CD4-positive, alpha-beta memory T cell (primary cell): ENCODE measurements around the gene ST6GALNAC3. TPM values are rescaled to one million over a fixed set of nuclear protein-coding genes. Genes with fewer than 3 reads are reported as not detected.

Source experiments
- CTCF ChIA-PET: fragments of 350-600 bp; sonication (Branson Sonifier 250); formaldehyde crosslinking; loops from one replicate; lab custom pipeline; 2021; ENCODE audit warnings: inconsistent platforms; ENCODE audit not compliant: partially characterized antibody; lab: Charles Lee
- POLR2A ChIA-PET: fragments of 350-600 bp; sonication (Branson Sonifier 250); formaldehyde crosslinking; loops from one replicate; lab custom pipeline; 2021; ENCODE audit not compliant: partially characterized antibody; lab: Charles Lee
- DNase-seq, 5 donors: peaks; one replicate each; pipeline versions ENCODE4 v3.0.0 to v3.0.0-alpha.2; 2020 to 2022; ENCODE audit warnings: mixed read lengths in 1 of 5
- H3K27ac ChIP-seq: one replicate; pipeline ENCODE4 v1.7.0; 2013; ENCODE audit warnings: low read depth, low read length
- H3K27me3 ChIP-seq: 2 replicates; pipeline ENCODE4 v1.7.0; 2013; ENCODE audit warnings: mild to moderate bottlenecking, low read length, moderate library complexity; ENCODE audit not compliant: insufficient read depth
- H3K36me3 ChIP-seq: 2 replicates; pipeline ENCODE4 v1.7.0; 2013; ENCODE audit warnings: mild to moderate bottlenecking, low read length, moderate library complexity; ENCODE audit not compliant: insufficient read depth
- H3K4me1 ChIP-seq: 2 replicates; pipeline ENCODE4 v1.7.0; 2013; ENCODE audit warnings: mild to moderate bottlenecking, low read length, moderate library complexity; ENCODE audit not compliant: insufficient read depth
- H3K4me3 ChIP-seq, 2 donors: one replicate each; pipeline ENCODE4 v1.7.0; 2013; ENCODE audit warnings: low read length in 2 of 2, mild to moderate bottlenecking in 1 of 2
- H3K9me3 ChIP-seq, 2 donors: one replicate each; pipeline ENCODE4 v1.7.0; 2013; ENCODE audit warnings: low read length in 2 of 2, control low read depth in 1 of 2; ENCODE audit not compliant: control insufficient read depth in 1 of 2
- H3K27ac Mint-ChIP-seq, 7 donors: one replicate each; pipeline ENCODE4 v1.8.0; 2020 to 2021; ENCODE audit warnings: mixed read lengths in 7 of 7, mild to moderate bottlenecking in 6 of 7, inconsistent platforms in 3 of 7, moderate library complexity in 3 of 7
- H3K27me3 Mint-ChIP-seq, 2 donors: one replicate each; pipeline ENCODE4 v1.8.0; 2020 to 2021; ENCODE audit warnings: mixed read lengths in 2 of 2
- H3K36me3 Mint-ChIP-seq, 2 donors: one replicate each; pipeline ENCODE4 v1.8.0; 2020 to 2021; ENCODE audit warnings: mixed read lengths in 2 of 2, inconsistent platforms in 1 of 2, mild to moderate bottlenecking in 1 of 2
- H3K4me1 Mint-ChIP-seq, 4 donors: one replicate each; pipeline ENCODE4 v1.8.0; 2020 to 2021; ENCODE audit warnings: mixed read lengths in 4 of 4, mild to moderate bottlenecking in 1 of 4
- H3K4me3 Mint-ChIP-seq, 8 donors: one replicate each; pipeline ENCODE4 v1.8.0; 2020 to 2021; ENCODE audit warnings: mixed read lengths in 8 of 8, mild to moderate bottlenecking in 7 of 8, moderate library complexity in 6 of 8, inconsistent platforms in 3 of 8
- H3K9me3 Mint-ChIP-seq, 8 donors: one replicate each; pipeline ENCODE4 v1.8.0; 2020 to 2021; ENCODE audit warnings: mixed read lengths in 8 of 8, mild to moderate bottlenecking in 5 of 8, inconsistent platforms in 3 of 8, moderate library complexity in 1 of 8
- intact Hi-C: fragments of 100-400 bp; cut with micrococcal nuclease; formaldehyde crosslinking; loops from one replicate; pipeline ENCODE4 v1.15.1; 2023
- polyA plus RNA-seq, 2 donors: library from polyadenylated mRNA; unstranded; fragments of 300-500 nt; fragmentation: Illumina TruSeq; gene quantifications; one replicate each; pipeline ENCODE4 v1.2.3, GENCODE V29; 2021
- total RNA-seq, 2 experiments: library from RNA; stranded (reverse); gene quantifications; one replicate each; pipeline ENCODE4 v1.2.3, GENCODE V29; 2021

The ST6GALNAC3 gene
- total and polyA plus RNA-seq, 4 experiments from 2014 or later = 0.47 to 1.2 (median 1.1) TPM; not detected in 1

DNA sequence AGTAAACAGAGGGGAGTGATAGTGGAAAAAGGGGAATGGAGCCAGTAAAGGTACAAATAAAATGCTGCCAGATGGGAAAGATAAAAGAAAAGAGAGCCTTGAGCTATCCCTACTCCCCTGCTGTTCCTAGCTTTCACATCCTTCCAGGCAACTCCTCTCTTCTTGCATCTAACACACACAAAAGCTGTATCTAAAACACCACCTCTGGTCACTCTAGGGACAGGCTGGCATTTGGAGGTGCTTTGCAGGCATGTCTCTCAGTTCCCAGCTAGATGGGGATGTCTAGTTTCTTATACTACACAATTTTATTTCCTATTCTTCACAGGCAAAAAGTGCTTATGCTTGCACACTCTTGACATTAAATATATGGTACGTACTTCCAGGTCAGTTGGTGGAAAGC lies 607.6 kb downstream of the ST6GALNAC3 start:
- intact Hi-C loops = no loop called here
- Mint-ChIP-seq H3K9me3 (no peaks in the 10 kb centered on the region), H3K27ac (no peak overlapping the region), H3K4me1 (no peaks in the 10 kb centered on the region), H3K4me3 (no peak overlapping the region), H3K27me3 (no peaks in the 10 kb centered on the region), H3K36me3 (no peaks in the 10 kb centered on the region)
- no peak overlapping the region for H3K27ac ChIP-seq
- no peak for DNase-seq
- ChIA-PET CTCF (no interaction called here), POLR2A (no interaction called here)
- no peak overlapping the region for H3K4me3 ChIP-seq
- no peaks in the 10 kb centered on the region for H3K9me3 ChIP-seq
- H3K36me3 ChIP-seq = no peaks in the 10 kb centered on the region
- no peaks in the 10 kb centered on the region for H3K4me1 ChIP-seq
- H3K27me3 ChIP-seq = no peaks in the 10 kb centered on the region

Other genes with a start within 250 kb of the ST6GALNAC3 start
- not detected for gene ASB17, start 142.3 kb upstream of the ST6GALNAC3 start, total RNA-seq
- not detected for gene ASB17, start 142.3 kb upstream of the ST6GALNAC3 start, polyA plus RNA-seq